Endothelial cell of umbilical vein (primary cell): ENCODE measurements around the gene PLAA.

Experiments used
- EZH2 ChIP-seq: IDR thresholded peaks from 2 replicates; pipeline ENCODE4 v1.6.1; 2012; ENCODE audit warnings: borderline replicate concordance, low read depth, mild to moderate bottlenecking, moderate library complexity, low read length, inconsistent platforms; ENCODE audit not compliant: severe bottlenecking
- POLR2A ChIP-seq: IDR thresholded peaks from 2 replicates; pipeline ENCODE4 v1.6.1; 2012; ENCODE audit warnings: low read depth, mild to moderate bottlenecking, control low read depth, low read length
- POLR2AphosphoS5 ChIP-seq: IDR thresholded peaks from 2 replicates; pipeline ENCODE4 v1.6.1; 2012; ENCODE audit warnings: low read depth, mild to moderate bottlenecking, control low read depth, low read length, moderate library complexity; ENCODE audit not compliant: insufficient read depth
- TF ChIP-seq, protein P1 (sequence below), 2 donors: IDR thresholded peaks; 1 replicate in 1 of 2; 2 replicates in 1 of 2; pipeline ENCODE4 v1.5.1; 2011; ENCODE audit warnings: low read length in 2 of 2, mild to moderate bottlenecking in 2 of 2, moderate library complexity in 2 of 2, control low read depth in 1 of 2, inconsistent platforms in 1 of 2, low read depth in 1 of 2; ENCODE audit not compliant: insufficient read depth in 1 of 2; ENCODE audit errors: extremely low read depth in 1 of 2
- TF ChIP-seq, protein P2 (sequence below): IDR thresholded peaks from 2 replicates; pipeline ENCODE4 v1.6.1; 2011; ENCODE audit not compliant: insufficient read depth, insufficient read length

DNA sequence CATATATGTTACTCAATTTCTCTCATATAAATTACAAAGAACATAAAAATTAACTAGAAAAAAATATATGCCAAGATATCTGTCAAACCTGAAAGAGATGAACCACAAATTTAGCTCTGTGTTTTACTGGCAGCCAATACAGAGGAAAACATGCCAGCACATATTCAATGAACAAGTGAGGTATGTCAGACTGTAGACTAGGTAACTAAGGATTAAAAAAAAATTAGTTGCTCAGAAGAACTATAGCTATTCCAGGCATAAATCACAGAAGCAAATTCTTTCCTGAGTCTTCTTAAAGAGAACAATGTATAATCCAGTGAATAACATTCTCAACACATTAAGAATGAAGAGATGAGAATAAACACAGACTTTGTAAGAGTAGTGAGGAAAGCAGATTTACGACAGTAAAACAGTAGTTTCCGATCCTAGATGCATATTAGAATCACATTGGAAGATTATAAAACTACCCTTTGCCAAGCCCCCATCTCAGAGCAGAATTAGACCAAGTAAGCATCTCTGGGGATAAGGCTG is 33.8 kb downstream of the PLAA start:
- no peak for TF ChIP-seq POLR2A
- TF ChIP-seq EZH2 = no peak
- TF ChIP-seq POLR2AphosphoS5 = no peak
- TF ChIP-seq, protein P1, sequence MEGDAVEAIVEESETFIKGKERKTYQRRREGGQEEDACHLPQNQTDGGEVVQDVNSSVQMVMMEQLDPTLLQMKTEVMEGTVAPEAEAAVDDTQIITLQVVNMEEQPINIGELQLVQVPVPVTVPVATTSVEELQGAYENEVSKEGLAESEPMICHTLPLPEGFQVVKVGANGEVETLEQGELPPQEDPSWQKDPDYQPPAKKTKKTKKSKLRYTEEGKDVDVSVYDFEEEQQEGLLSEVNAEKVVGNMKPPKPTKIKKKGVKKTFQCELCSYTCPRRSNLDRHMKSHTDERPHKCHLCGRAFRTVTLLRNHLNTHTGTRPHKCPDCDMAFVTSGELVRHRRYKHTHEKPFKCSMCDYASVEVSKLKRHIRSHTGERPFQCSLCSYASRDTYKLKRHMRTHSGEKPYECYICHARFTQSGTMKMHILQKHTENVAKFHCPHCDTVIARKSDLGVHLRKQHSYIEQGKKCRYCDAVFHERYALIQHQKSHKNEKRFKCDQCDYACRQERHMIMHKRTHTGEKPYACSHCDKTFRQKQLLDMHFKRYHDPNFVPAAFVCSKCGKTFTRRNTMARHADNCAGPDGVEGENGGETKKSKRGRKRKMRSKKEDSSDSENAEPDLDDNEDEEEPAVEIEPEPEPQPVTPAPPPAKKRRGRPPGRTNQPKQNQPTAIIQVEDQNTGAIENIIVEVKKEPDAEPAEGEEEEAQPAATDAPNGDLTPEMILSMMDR (IDR thresholded peaks at IDR 0.05; ENCODE audit: extremely low read depth in 1 of 2, insufficient read depth in 1 of 2, low read depth in 1 of 2, low read length in 2 of 2) = no peak
- TF ChIP-seq, protein P2, sequence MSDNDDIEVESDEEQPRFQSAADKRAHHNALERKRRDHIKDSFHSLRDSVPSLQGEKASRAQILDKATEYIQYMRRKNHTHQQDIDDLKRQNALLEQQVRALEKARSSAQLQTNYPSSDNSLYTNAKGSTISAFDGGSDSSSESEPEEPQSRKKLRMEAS = no peak
